C4-2B (cell line): ENCODE results near the gene PRDX1.

Source experiments
- CTCF ChIP-seq: fragments of 450-650 bp; conservative IDR thresholded peaks from 2 replicates; pipeline ENCODE4 v1.5.1; 2017; ENCODE audit warnings: mild to moderate bottlenecking
- ZFX ChIP-seq: fragments of 450-650 bp; IDR thresholded peaks from 2 replicates; pipeline ENCODE4 v1.6.1; 2017

GRCh38 chr1:45522324-45523104, 830 bp upstream of the PRDX1 start:
- TF ChIP-seq CTCF = no peak
- no peak for TF ChIP-seq ZFX
